ENCODE results near the gene CSNK2A2.
A peak's percentile ranks its signal among the peaks of the same experiment; 100 is the strongest.

The CSNK2A2 gene

GRCh38 chr16:58198022-58198683, at the start of gene CSNK2A2:
CSNK2A2 (minus strand) TSS chr16:58198106; CDS start chr16:58197736, 370 bp downstream.
- H3K4me3 ChIP-seq (ENCODE audit: insufficient read length, low read depth), result peak within 1 kb of the TSS; percentile 75
- peak; percentile 42 for DNase-seq (ENCODE audit: low read depth, low spot score)

GRCh38 chr16:58243528-58244004, 45.7 kb upstream of the CSNK2A2 start:
- no peak overlapping the region for H3K9ac ChIP-seq (ENCODE audit: insufficient read length, low read depth)
- no peaks in the 10 kb centered on the region for H3K36me3 ChIP-seq (ENCODE audit: insufficient read depth, insufficient read length, low read length)
- DNase-seq (ENCODE audit: low read depth, low spot score), result no peak
- H3K4me1 ChIP-seq (ENCODE audit: insufficient read depth, insufficient read length), result no peaks in the 10 kb centered on the region
- peaks cover 3% of the 10 kb centered on the region for H3K27me3 ChIP-seq (ENCODE audit: insufficient read depth, insufficient read length)
- no peak for TF ChIP-seq SUZ12 (IDR thresholded peaks at IDR 0.05; ENCODE audit: extremely low read depth, insufficient read depth, insufficient read length)
- no peak for TF ChIP-seq YY1 (IDR thresholded peaks at IDR 0.05; ENCODE audit: insufficient read depth, insufficient read length)
- no peak for TF ChIP-seq ZNF274 (IDR thresholded peaks at IDR 0.05; ENCODE audit: low read depth, low read length)
- no peak overlapping the region for H3K4me3 ChIP-seq (ENCODE audit: insufficient read length, low read depth)
- H3K9me3 ChIP-seq (ENCODE audit: insufficient read depth, low read length), result no peaks in the 10 kb centered on the region

More at GRCh38 chr16:58198022-58198683, at the start of gene CSNK2A2:
- H3K27me3 ChIP-seq (ENCODE audit: insufficient read depth, insufficient read length), result peaks cover 5% of the 10 kb centered on the region
- H3K9ac ChIP-seq (ENCODE audit: insufficient read length, low read depth), result peak within 1 kb of the TSS; percentile 87
- TF ChIP-seq SUZ12 (IDR thresholded peaks at IDR 0.05; ENCODE audit: extremely low read depth, insufficient read depth, insufficient read length) (no peak), YY1 (IDR thresholded peaks at IDR 0.05; ENCODE audit: insufficient read depth, insufficient read length) (no peak), ZNF274 (IDR thresholded peaks at IDR 0.05; ENCODE audit: low read depth, low read length) (no peak)
- peaks cover 38% of the 10 kb centered on the region for H3K36me3 ChIP-seq (ENCODE audit: insufficient read depth, insufficient read length, low read length)
- H3K4me1 ChIP-seq (ENCODE audit: insufficient read depth, insufficient read length), result peaks cover 13% of the 10 kb centered on the region
- no peaks in the 10 kb centered on the region for H3K9me3 ChIP-seq (ENCODE audit: insufficient read depth, low read length)

GRCh38 chr16:58236831-58237230, 38.9 kb upstream of the CSNK2A2 start:
- no peak for DNase-seq (ENCODE audit: low read depth, low spot score)
- peak overlapping the region; percentile 29 for H3K9ac ChIP-seq (ENCODE audit: insufficient read length, low read depth)
- TF ChIP-seq ZNF274 (IDR thresholded peaks at IDR 0.05; ENCODE audit: low read depth, low read length) (no peak), SUZ12 (IDR thresholded peaks at IDR 0.05; ENCODE audit: extremely low read depth, insufficient read depth, insufficient read length) (no peak), YY1 (IDR thresholded peaks at IDR 0.05; ENCODE audit: insufficient read depth, insufficient read length) (no peak)
- H3K4me1 ChIP-seq (ENCODE audit: insufficient read depth, insufficient read length), result no peaks in the 10 kb centered on the region
- H3K36me3 ChIP-seq (ENCODE audit: insufficient read depth, insufficient read length, low read length), result no peaks in the 10 kb centered on the region
- no peaks in the 10 kb centered on the region for H3K9me3 ChIP-seq (ENCODE audit: insufficient read depth, low read length)
- peak overlapping the region; percentile 9 for H3K4me3 ChIP-seq (ENCODE audit: insufficient read length, low read depth)
- H3K27me3 ChIP-seq (ENCODE audit: insufficient read depth, insufficient read length), result no peaks in the 10 kb centered on the region

GRCh38 chr16:58236231-58236690, 38.4 kb upstream of the CSNK2A2 start:
- no peak for TF ChIP-seq YY1 (IDR thresholded peaks at IDR 0.05; ENCODE audit: insufficient read depth, insufficient read length)
- TF ChIP-seq SUZ12 (IDR thresholded peaks at IDR 0.05; ENCODE audit: extremely low read depth, insufficient read depth, insufficient read length), result no peak
- no peak for TF ChIP-seq ZNF274 (IDR thresholded peaks at IDR 0.05; ENCODE audit: low read depth, low read length)
- H3K9me3 ChIP-seq (ENCODE audit: insufficient read depth, low read length), result no peaks in the 10 kb centered on the region
- H3K4me3 ChIP-seq (ENCODE audit: insufficient read length, low read depth), result peak overlapping the region; percentile 53
- H3K36me3 ChIP-seq (ENCODE audit: insufficient read depth, insufficient read length, low read length), result no peaks in the 10 kb centered on the region
- peak overlapping the region; percentile 71 for H3K9ac ChIP-seq (ENCODE audit: insufficient read length, low read depth)
- H3K27me3 ChIP-seq (ENCODE audit: insufficient read depth, insufficient read length), result no peaks in the 10 kb centered on the region
- H3K4me1 ChIP-seq (ENCODE audit: insufficient read depth, insufficient read length), result no peaks in the 10 kb centered on the region
- peak; percentile 80 for DNase-seq (ENCODE audit: low read depth, low spot score)

- no peaks in the 10 kb centered on the region for H3K27me3 ChIP-seq (ENCODE audit: insufficient read depth, insufficient read length)
- H3K9me3 ChIP-seq (ENCODE audit: insufficient read depth, low read length), result no peaks in the 10 kb centered on the region
- H3K9ac ChIP-seq (ENCODE audit: insufficient read length, low read depth), result peak overlapping the region; percentile 71
- no peaks in the 10 kb centered on the region for H3K4me1 ChIP-seq (ENCODE audit: insufficient read depth, insufficient read length)
- TF ChIP-seq YY1 (IDR thresholded peaks at IDR 0.05; ENCODE audit: insufficient read depth, insufficient read length) (no peak), SUZ12 (IDR thresholded peaks at IDR 0.05; ENCODE audit: extremely low read depth, insufficient read depth, insufficient read length) (no peak), ZNF274 (IDR thresholded peaks at IDR 0.05; ENCODE audit: low read depth, low read length) (no peak)
- no peak for DNase-seq (ENCODE audit: low read depth, low spot score)
- no peaks in the 10 kb centered on the region for H3K36me3 ChIP-seq (ENCODE audit: insufficient read depth, insufficient read length, low read length)
- peak overlapping the region; percentile 53 for H3K4me3 ChIP-seq (ENCODE audit: insufficient read length, low read depth)
These were observed 37.8 kb upstream of the CSNK2A2 start for GRCh38 chr16:58235663-58236062.

- no peak for DNase-seq (ENCODE audit: low read depth, low spot score)
- H3K9ac ChIP-seq (ENCODE audit: insufficient read length, low read depth), result no peak overlapping the region
These were observed 37.1 kb upstream of the CSNK2A2 start for GRCh38 chr16:58234831-58235595.

GRCh38 chr16:58230259-58230658, 32.4 kb upstream of the CSNK2A2 start:
- Histone ChIP-seq H3K4me3 (ENCODE audit: insufficient read length, low read depth) (no peak overlapping the region), H3K36me3 (ENCODE audit: insufficient read depth, insufficient read length, low read length) (no peaks in the 10 kb centered on the region), H3K27me3 (ENCODE audit: insufficient read depth, insufficient read length) (no peaks in the 10 kb centered on the region), H3K4me1 (ENCODE audit: insufficient read depth, insufficient read length) (peaks cover 3% of the 10 kb centered on the region), H3K9ac (ENCODE audit: insufficient read length, low read depth) (no peak overlapping the region), H3K9me3 (ENCODE audit: insufficient read depth, low read length) (no peaks in the 10 kb centered on the region)
- no peak for DNase-seq (ENCODE audit: low read depth, low spot score)
- TF ChIP-seq ZNF274 (IDR thresholded peaks at IDR 0.05; ENCODE audit: low read depth, low read length) (no peak), YY1 (IDR thresholded peaks at IDR 0.05; ENCODE audit: insufficient read depth, insufficient read length) (no peak), SUZ12 (IDR thresholded peaks at IDR 0.05; ENCODE audit: extremely low read depth, insufficient read depth, insufficient read length) (no peak)

More at GRCh38 chr16:58234831-58235595, 37.1 kb upstream of the CSNK2A2 start:
- Histone ChIP-seq H3K4me1 (ENCODE audit: insufficient read depth, insufficient read length) (peaks cover 3% of the 10 kb centered on the region), H3K9me3 (ENCODE audit: insufficient read depth, low read length) (no peaks in the 10 kb centered on the region), H3K27me3 (ENCODE audit: insufficient read depth, insufficient read length) (no peaks in the 10 kb centered on the region), H3K4me3 (ENCODE audit: insufficient read length, low read depth) (no peak overlapping the region), H3K36me3 (ENCODE audit: insufficient read depth, insufficient read length, low read length) (no peaks in the 10 kb centered on the region)
- TF ChIP-seq SUZ12 (IDR thresholded peaks at IDR 0.05; ENCODE audit: extremely low read depth, insufficient read depth, insufficient read length) (no peak), YY1 (IDR thresholded peaks at IDR 0.05; ENCODE audit: insufficient read depth, insufficient read length) (no peak), ZNF274 (IDR thresholded peaks at IDR 0.05; ENCODE audit: low read depth, low read length) (no peak)
